Retinal pigment epithelial cell (primary cell): Measurements from ENCODE around the gene COPE.

Experiments used
- DNase-seq: peaks from one replicate; pipeline ENCODE4 v3.0.0-alpha.2; 2010; ENCODE audit warnings: low read depth
- H3K4me3 ChIP-seq: 2 replicates; pipeline ENCODE4 v1.5.1; 2011; ENCODE audit warnings: mild to moderate bottlenecking, low read length, control low read depth, moderate library complexity
- TF ChIP-seq, protein P1 (sequence below): conservative IDR thresholded peaks from 2 replicates; pipeline ENCODE4 v1.5.1; 2011; ENCODE audit warnings: low read depth, low read length, control low read depth, inconsistent platforms

COPE gene

GRCh38 chr19:18853755-18854427 is 65.3 kb downstream of the COPE start:
- DNase-seq: no peak
- TF ChIP-seq, protein P1, sequence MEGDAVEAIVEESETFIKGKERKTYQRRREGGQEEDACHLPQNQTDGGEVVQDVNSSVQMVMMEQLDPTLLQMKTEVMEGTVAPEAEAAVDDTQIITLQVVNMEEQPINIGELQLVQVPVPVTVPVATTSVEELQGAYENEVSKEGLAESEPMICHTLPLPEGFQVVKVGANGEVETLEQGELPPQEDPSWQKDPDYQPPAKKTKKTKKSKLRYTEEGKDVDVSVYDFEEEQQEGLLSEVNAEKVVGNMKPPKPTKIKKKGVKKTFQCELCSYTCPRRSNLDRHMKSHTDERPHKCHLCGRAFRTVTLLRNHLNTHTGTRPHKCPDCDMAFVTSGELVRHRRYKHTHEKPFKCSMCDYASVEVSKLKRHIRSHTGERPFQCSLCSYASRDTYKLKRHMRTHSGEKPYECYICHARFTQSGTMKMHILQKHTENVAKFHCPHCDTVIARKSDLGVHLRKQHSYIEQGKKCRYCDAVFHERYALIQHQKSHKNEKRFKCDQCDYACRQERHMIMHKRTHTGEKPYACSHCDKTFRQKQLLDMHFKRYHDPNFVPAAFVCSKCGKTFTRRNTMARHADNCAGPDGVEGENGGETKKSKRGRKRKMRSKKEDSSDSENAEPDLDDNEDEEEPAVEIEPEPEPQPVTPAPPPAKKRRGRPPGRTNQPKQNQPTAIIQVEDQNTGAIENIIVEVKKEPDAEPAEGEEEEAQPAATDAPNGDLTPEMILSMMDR: no peak
- H3K4me3 ChIP-seq: no peak overlapping the region

GRCh38 chr19:18852648-18853047 is 66.5 kb downstream of the COPE start:
- no peak overlapping the region for H3K4me3 ChIP-seq
- no peak for DNase-seq
- TF ChIP-seq, protein P1: no peak

- no peak for DNase-seq
- TF ChIP-seq, protein P1: no peak
- no peak overlapping the region for H3K4me3 ChIP-seq
These were observed 67.4 kb downstream of the COPE start for GRCh38 chr19:18851673-18852325.

- DNase-seq: no peak
- TF ChIP-seq, protein P1: no peak
- H3K4me3 ChIP-seq: no peak overlapping the region
These were observed 68.5 kb downstream of the COPE start for GRCh38 chr19:18850471-18851375.

GRCh38 chr19:18849838-18850400 is 69.3 kb downstream of the COPE start:
- H3K4me3 ChIP-seq: no peak overlapping the region
- no peak for DNase-seq
- TF ChIP-seq, protein P1: no peak
